Endothelial cell of umbilical vein (primary cell): ENCODE results near the gene INTS14. TPM values are rescaled to one million over a fixed set of nuclear protein-coding genes. Genes with fewer than 3 reads are reported as not detected.
A peak's percentile ranks its signal among the peaks of the same experiment; 100 is the strongest.

Source experiments
- BruUV-seq: library from RNA; stranded (reverse); fragments of 400-500 nt; replicated peaks from 2 replicates; lab custom pipeline; 2021; lab: Mats Ljungman, UMichigan
- CTCF ChIA-PET: fragments of 300-600, 350-600 bp; sonication (Branson Sonifier 250); formaldehyde crosslinking; loops from one replicate; lab custom pipeline; 2021; ENCODE audit warnings: antibody characterized with exemption, inconsistent platforms; lab: Charles Lee
- POLR2A ChIA-PET: fragments of 300-600, 350-600 bp; sonication (Branson Sonifier 250); formaldehyde crosslinking; loops from one replicate; lab custom pipeline; 2021; ENCODE audit warnings: antibody characterized with exemption, inconsistent platforms; lab: Charles Lee
- DNase-seq: peaks from one replicate; pipeline ENCODE4 v3.0.0-alpha.2; 2011; ENCODE audit warnings: low read depth, low spot score
- FAIRE-seq: peaks from 2 replicates; lab custom pipeline; 2011; peaks lifted over from hg19 to GRCh38; lab: Jason Lieb, UNC
- H2AFZ ChIP-seq: 2 replicates; pipeline ENCODE4 v1.6.0; 2012; ENCODE audit warnings: low read depth, low read length, control low read depth, inconsistent platforms
- H3K27ac ChIP-seq: 2 replicates; pipeline ENCODE4 v1.5.1; 2011; ENCODE audit warnings: low read depth, mild to moderate bottlenecking, control low read depth, low read length, moderate library complexity; ENCODE audit not compliant: insufficient read depth
- H3K27me3 ChIP-seq, 2 experiments: 2 replicates each; pipeline versions ENCODE4 v1.6.0 to v1.6.1; 2011; ENCODE audit warnings: low read length in 2 of 2, mixed read lengths in 1 of 2; ENCODE audit not compliant: control insufficient read depth in 2 of 2, insufficient read depth in 2 of 2
- H3K36me3 ChIP-seq, 2 experiments: 2 replicates in 1 of 2; 3 replicates in 1 of 2; pipeline ENCODE4 v1.5.1; 2011; ENCODE audit warnings: low read length in 2 of 2, mild to moderate bottlenecking in 1 of 2, moderate library complexity in 1 of 2; ENCODE audit not compliant: control insufficient read depth in 2 of 2, insufficient read depth in 2 of 2; ENCODE audit errors: extremely low read depth in 1 of 2
- H3K4me1 ChIP-seq: 3 replicates; pipeline ENCODE4 v1.5.1; 2011; ENCODE audit warnings: mild to moderate bottlenecking, low read length; ENCODE audit not compliant: control insufficient read depth, insufficient read depth; ENCODE audit errors: extremely low read depth
- H3K4me2 ChIP-seq: 2 replicates; pipeline ENCODE4 v1.6.1; 2011; ENCODE audit warnings: low read length, control low read depth, mixed read lengths; ENCODE audit not compliant: insufficient read depth
- H3K4me3 ChIP-seq, 3 experiments: fragments of 200-600 bp in 1 of 3; sonication (generic), shearing (Covaris generic) in 1 of 3; replicated peaks in 1 of 3; 2 replicates each; pipeline ENCODE4 v1.5.1; 2011 to 2016; ENCODE audit warnings: control low read depth in 3 of 3, low read length in 3 of 3, mild to moderate bottlenecking in 2 of 3, inconsistent platforms in 1 of 3, low read depth in 1 of 3, moderate library complexity in 1 of 3; ENCODE audit not compliant: insufficient read depth in 1 of 3
- H3K79me2 ChIP-seq: 2 replicates; pipeline ENCODE4 v1.6.0; 2012; ENCODE audit warnings: low read length, inconsistent platforms; ENCODE audit not compliant: control insufficient read depth, insufficient read depth
- H3K9ac ChIP-seq: replicated peaks from 2 replicates; pipeline ENCODE3; 2011; ENCODE audit warnings: low read length, control low read depth; ENCODE audit not compliant: insufficient read depth; ENCODE audit errors: extremely low read depth
- H3K9me1 ChIP-seq: replicated peaks from 3 replicates; pipeline ENCODE4 v1.6.0; 2011; ENCODE audit warnings: mild to moderate bottlenecking, low read length; ENCODE audit not compliant: control insufficient read depth, insufficient read depth; ENCODE audit errors: extremely low read depth
- H3K9me3 ChIP-seq: replicated peaks from 2 replicates; pipeline ENCODE4 v1.5.1; 2012; ENCODE audit warnings: low read length, inconsistent platforms; ENCODE audit not compliant: control insufficient read depth, insufficient read depth
- H4K20me1 ChIP-seq: replicated peaks from 2 replicates; pipeline ENCODE3; 2011; ENCODE audit warnings: mild to moderate bottlenecking, low read length; ENCODE audit not compliant: control insufficient read depth, insufficient read depth; ENCODE audit errors: extremely low read depth
- FOS ChIP-seq: IDR thresholded peaks from 2 replicates; pipeline ENCODE4 v1.6.1; 2011; ENCODE audit warnings: mild to moderate bottlenecking, low read length, moderate library complexity, borderline replicate concordance; ENCODE audit not compliant: insufficient read depth
- MYC ChIP-seq: IDR thresholded peaks from one replicate; pipeline ENCODE4 v1.6.1; 2011; ENCODE audit warnings: mild to moderate bottlenecking, low read depth, low read length
- POLR2A ChIP-seq: IDR thresholded peaks from 2 replicates; pipeline ENCODE4 v1.6.1; 2012; ENCODE audit warnings: low read depth, mild to moderate bottlenecking, control low read depth, low read length
- POLR2AphosphoS5 ChIP-seq: IDR thresholded peaks from 2 replicates; pipeline ENCODE4 v1.6.1; 2012; ENCODE audit warnings: low read depth, mild to moderate bottlenecking, control low read depth, low read length, moderate library complexity; ENCODE audit not compliant: insufficient read depth
- dilution Hi-C: fragments of 300-500 bp; cut with MboI; formaldehyde crosslinking; loops from one replicate; pipeline ENCODE4 v1.15.0; 2019; ENCODE audit warnings: low sequenced_read_pairs; ENCODE audit not compliant: extremely low pct_ligation_motif_present
- intact Hi-C: fragments of 100-400 bp; cut with micrococcal nuclease; formaldehyde crosslinking; loops from one replicate; pipeline ENCODE4 v1.10.0; 2022
- polyA plus RNA-seq, 4 experiments: library from polyadenylated mRNA; depleted of rRNA in 3 of 4; stranded (reverse) in 3 of 4; unstranded in 1 of 4; fragments of >200 nt; gene quantifications; 2 replicates each; pipeline versions ENCODE4 v1.2.1 to v1.2.3, GENCODE V29; 2011 to 2012; ENCODE audit warnings: missing spikeins in 1 of 4
- total RNA-seq: library from RNA; stranded (reverse); gene quantifications from 2 replicates; pipeline ENCODE4 v1.2.3, GENCODE V29; 2021
- TF ChIP-seq, protein P1 (sequence below), 2 donors: IDR thresholded peaks; 1 replicate in 1 of 2; 2 replicates in 1 of 2; pipeline ENCODE4 v1.5.1; 2011; ENCODE audit warnings: low read length in 2 of 2, mild to moderate bottlenecking in 2 of 2, moderate library complexity in 2 of 2, control low read depth in 1 of 2, inconsistent platforms in 1 of 2, low read depth in 1 of 2; ENCODE audit not compliant: insufficient read depth in 1 of 2; ENCODE audit errors: extremely low read depth in 1 of 2

Gene INTS14
- total and polyA plus RNA-seq, 2 donors (not counting 3 experiments of a cell fraction or from before 2014, with no cell fraction given) = 41.7 to 52.6 TPM

DNA sequence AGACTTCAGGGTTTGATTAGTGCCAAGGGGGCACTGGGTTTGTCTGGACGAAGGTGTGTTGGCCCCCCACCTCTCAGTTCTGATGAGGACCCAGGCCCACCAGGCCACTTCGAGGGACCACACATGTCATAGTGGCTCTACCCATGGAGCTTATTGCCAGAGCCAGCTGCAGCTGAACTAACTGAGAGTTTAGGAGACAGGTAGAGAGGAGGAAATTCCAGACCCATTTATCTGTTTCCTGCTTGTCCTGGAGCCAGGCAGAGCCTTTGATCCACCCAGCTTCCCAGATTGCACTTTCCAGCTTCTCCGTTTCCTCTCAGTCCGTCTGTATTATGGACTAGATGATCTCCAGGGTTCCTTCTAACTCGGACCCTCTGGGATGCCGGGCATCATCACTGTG lies 31.7 kb upstream of the INTS14 start:
- Histone ChIP-seq H3K4me2 (peak overlapping the region; percentile 69), H2AFZ (peak overlapping the region; percentile 34), H3K79me2 (no peaks in the 10 kb centered on the region), H3K4me1 (peaks cover 28% of the 10 kb centered on the region), H3K36me3 (no peaks in the 10 kb centered on the region), H3K4me3 (peak overlapping the region in 1 of 3 experiments; percentile 26), H4K20me1 (no peaks in the 10 kb centered on the region), H3K27me3 (no peaks in the 10 kb centered on the region), H3K9ac (peak overlapping the region; percentile 13), H3K9me3 (no peaks in the 10 kb centered on the region), H3K27ac (peak overlapping the region; percentile 27), H3K9me1 (no peaks in the 10 kb centered on the region)
- POLR2A ChIA-PET = interaction anchor here (0.8 to 1.3 kb wide), 2 partner anchors 227 to 338 kb away, joined by 3 to 4 read pairs; partner anchors contain the start of genes RAB11A and RNU5B-1
- TF ChIP-seq FOS (no peak), MYC (no peak), POLR2A (no peak), POLR2AphosphoS5 (peak; percentile 37)
- TF ChIP-seq, protein P1, sequence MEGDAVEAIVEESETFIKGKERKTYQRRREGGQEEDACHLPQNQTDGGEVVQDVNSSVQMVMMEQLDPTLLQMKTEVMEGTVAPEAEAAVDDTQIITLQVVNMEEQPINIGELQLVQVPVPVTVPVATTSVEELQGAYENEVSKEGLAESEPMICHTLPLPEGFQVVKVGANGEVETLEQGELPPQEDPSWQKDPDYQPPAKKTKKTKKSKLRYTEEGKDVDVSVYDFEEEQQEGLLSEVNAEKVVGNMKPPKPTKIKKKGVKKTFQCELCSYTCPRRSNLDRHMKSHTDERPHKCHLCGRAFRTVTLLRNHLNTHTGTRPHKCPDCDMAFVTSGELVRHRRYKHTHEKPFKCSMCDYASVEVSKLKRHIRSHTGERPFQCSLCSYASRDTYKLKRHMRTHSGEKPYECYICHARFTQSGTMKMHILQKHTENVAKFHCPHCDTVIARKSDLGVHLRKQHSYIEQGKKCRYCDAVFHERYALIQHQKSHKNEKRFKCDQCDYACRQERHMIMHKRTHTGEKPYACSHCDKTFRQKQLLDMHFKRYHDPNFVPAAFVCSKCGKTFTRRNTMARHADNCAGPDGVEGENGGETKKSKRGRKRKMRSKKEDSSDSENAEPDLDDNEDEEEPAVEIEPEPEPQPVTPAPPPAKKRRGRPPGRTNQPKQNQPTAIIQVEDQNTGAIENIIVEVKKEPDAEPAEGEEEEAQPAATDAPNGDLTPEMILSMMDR (IDR thresholded peaks at IDR 0.05; ENCODE audit: extremely low read depth in 1 of 2, insufficient read depth in 1 of 2, low read depth in 1 of 2, low read length in 2 of 2) = no peak
- dilution Hi-C loops = no loop called here
- FAIRE-seq (peak; percentile 88), DNase-seq (peak; percentile 25)
- intact Hi-C loops = no loop called here
- CTCF ChIA-PET = interaction anchor here (0.5 to 1.9 kb wide), 9 partner anchors 11 to 215 kb away, joined by 3 to 9 read pairs (median 3); partner anchors contain the start of genes INTS14 and SLC24A1
- BruUV-seq = no TSS peak
